IPS-18c (cell line): ENCODE measurements around the gene CAMK2G.
A peak's percentile ranks its signal among the peaks of the same experiment; 100 is the strongest.

Experiments used
- H3K4me3 ChIP-seq: 2 replicates; pipeline ENCODE4 v1.7.0; 2013; ENCODE audit warnings: low read depth, mild to moderate bottlenecking, low read length, moderate library complexity; ENCODE audit not compliant: insufficient read depth
- H3K9me3 ChIP-seq: one replicate; pipeline ENCODE4 v1.6.1; 2013; ENCODE audit warnings: mild to moderate bottlenecking, low read length, moderate library complexity; ENCODE audit not compliant: control insufficient read depth, insufficient read depth

Gene CAMK2G

DNA sequence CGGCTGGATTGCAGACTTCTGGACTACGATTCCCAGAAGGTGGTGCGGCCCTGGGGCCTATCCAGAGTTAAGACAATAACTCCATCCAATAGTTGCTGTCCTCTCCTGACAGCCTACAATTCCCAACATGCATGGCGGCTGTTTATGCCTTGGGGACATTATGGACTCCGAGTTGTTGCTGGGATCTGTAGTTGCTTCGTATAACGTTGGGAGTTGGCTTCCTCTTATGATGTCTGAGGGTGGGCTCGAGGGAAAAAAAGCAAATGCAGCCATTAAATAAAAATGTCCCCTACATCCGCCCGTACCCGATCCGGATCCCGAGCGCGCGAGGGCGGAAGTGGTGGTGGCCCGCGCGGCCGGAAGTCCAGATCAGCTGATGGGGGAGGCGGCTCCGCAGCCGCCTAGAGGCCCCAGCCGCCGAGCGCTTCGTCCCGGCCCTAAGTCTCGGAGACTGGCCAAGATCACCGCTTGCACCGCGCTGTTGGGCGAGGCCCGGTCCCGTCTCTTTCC is 89.1 kb downstream of the CAMK2G start, which contains the start of gene ZSWIM8:
Gene ZSWIM8, plus strand, starts transcription at position 396 of the 510 bp plus-strand sequence. CDS start 273 bp downstream, outside the sequence.
- H3K9me3 ChIP-seq, result no peaks in the 10 kb centered on the region

DNA sequence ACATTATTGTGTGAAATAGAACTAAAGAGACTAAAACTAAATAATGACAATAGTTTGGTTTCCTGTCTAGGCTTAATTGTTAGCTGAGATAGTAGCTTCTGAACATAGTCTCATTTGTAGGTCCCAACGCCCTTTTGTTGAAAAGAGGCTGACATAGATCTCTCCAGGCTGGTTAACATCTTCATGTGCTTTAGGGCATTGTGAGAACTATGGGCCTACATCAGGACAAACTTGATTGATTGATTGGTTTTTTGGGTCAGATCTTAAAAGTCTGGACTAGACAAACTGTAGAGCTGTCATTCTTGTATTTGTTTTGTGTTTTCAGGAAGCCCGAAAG is 91.6 kb downstream of the CAMK2G start:
- Histone ChIP-seq H3K9me3 (no peaks in the 10 kb centered on the region), H3K4me3 (peak overlapping the region; percentile 91)

More for the DNA sequence above, 89.1 kb downstream of the CAMK2G start, which contains the start of gene ZSWIM8:
- H3K4me3 ChIP-seq, result peak within 1 kb of the TSS; percentile 92

DNA sequence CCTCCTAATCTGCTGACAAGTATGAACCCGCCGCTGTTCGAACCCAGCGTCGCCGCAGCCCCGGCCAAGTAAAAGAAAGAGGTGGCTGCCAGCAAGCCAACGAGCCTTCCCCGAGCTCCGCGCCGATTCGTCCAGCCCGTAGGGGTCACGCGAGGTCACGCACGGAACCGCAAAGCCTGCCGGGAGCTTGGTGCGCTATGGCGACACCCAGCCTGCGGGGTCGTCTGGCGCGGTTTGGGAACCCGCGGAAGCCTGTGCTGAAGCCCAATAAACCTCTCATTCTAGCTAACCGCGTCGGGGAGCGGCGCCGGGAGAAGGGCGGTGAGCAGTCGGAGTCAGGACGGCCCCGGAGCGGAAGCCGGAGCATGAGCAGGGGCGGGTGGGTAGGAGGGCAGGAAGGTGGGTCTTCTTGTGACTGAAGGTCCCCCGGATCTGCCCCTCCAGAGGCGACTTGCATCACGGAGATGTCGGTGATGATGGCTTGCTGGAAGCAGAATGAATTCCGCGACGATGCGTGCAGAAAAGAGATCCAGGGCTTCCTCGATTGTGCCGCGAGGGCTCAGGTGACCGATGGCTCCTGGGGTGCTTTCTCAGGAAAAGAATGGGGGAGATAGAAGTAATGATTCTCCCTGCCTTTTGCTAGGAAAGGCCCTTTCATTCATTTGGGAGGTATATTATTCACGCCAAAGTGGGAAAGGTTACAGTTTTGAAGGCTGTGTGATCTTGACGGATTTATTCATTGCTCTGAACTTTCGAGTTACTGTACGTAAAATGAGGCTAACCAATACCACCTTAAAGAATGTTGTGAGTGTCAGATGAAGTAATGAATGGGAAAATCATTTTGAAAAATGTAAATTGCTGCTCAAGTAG is 92.2 kb downstream of the CAMK2G start, which contains the start of gene CHCHD1:
Gene CHCHD1, plus strand, starts transcription at position 170 of the 870 bp plus-strand sequence. Its CDS starts 28 bp downstream, at position 198.
- H3K9me3 ChIP-seq, result no peaks in the 10 kb centered on the region
- H3K4me3 ChIP-seq, result peak within 1 kb of the TSS; percentile 91

DNA sequence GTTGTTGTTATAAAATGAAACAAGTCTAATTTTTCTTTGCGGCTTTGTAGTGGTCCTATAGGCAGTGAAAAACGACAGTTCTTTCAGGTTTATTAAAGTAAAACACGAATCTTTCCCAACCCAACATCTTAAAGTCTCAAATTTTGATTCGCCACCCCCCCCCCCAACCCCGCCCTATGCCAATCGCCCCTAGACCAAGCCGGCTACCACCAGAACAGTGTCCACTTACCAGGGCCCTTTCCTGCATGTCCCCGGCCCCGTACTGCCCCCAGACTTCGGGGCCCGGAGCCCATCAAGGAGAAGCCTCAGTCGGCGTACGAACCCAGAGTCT is 92.8 kb downstream of the CAMK2G start:
- Histone ChIP-seq H3K9me3 (no peaks in the 10 kb centered on the region), H3K4me3 (peak overlapping the region; percentile 91)

DNA sequence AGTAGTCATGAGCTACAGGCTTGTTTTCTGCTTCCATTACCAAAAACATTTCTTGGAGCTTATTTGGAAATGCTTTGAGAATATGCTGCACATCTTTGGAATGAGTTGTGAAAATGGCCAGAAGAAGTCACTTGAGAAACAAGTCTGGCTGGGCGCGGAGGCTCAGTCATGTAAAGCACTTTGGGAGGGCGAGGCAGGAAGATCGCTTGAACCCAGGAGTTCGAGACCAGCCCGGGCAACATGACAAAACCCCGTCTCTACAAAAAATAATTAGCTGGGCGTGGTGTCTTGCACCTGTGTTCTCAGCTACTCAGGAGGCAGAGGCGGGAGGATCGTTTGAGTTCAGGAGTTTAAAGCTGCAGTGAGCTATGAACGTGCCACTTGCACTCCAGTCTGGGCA is 93.4 kb downstream of the CAMK2G start:
- H3K4me3 ChIP-seq, result peak overlapping the region; percentile 91
- H3K9me3 ChIP-seq, result no peaks in the 10 kb centered on the region

DNA sequence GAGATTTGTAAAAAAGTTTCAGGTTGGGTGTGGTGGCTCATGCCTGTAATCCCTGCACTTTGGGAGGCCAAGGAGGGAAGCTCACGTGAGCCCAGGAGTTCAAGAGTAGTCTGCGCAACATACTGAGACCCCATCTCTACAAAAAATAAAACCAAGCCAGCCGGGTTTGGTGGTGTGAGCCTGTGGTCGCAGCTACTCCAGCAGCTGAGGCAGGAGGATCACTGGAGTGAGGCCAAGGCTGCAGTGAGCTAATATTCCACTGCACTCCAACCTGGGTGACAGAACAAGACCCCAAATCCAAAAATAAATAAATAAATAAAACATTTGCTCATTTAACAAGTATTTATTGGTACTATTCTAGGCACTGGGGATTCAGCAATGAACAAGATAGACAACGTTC is 94.1 kb downstream of the CAMK2G start:
- H3K4me3 ChIP-seq, result no peak overlapping the region
- H3K9me3 ChIP-seq, result no peaks in the 10 kb centered on the region

DNA sequence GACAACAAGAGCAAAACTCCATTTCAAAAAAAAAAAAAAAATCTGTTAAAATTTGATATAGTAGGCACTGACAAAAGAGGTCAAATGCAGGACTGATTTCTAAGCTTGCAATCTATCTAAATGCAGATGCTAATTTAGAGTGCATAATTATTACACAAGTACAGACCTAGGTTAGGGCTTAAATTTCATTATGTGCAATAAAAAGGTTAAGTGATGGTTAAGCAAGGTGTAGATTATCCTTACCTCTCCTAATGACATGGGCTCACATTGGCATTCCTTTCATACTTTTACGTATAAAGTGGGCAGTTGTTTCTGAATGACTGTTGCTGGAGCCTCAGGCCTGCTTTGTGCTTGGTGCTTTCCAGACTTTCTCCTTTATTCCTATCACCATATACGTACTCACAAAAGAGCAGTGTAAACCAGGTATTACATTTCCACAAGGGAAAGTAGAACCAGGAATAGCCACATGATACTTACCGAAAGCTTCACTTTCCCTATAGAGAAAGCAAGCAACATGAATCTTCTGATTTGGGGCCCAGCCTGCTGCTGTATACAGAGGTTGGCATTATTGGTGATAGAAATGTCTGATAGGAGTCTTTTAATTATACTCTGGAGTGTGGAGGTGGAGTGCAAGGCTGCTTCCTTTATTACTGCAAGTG is 94.7 kb downstream of the CAMK2G start:
- H3K4me3 ChIP-seq, result no peak overlapping the region
- no peaks in the 10 kb centered on the region for H3K9me3 ChIP-seq

DNA sequence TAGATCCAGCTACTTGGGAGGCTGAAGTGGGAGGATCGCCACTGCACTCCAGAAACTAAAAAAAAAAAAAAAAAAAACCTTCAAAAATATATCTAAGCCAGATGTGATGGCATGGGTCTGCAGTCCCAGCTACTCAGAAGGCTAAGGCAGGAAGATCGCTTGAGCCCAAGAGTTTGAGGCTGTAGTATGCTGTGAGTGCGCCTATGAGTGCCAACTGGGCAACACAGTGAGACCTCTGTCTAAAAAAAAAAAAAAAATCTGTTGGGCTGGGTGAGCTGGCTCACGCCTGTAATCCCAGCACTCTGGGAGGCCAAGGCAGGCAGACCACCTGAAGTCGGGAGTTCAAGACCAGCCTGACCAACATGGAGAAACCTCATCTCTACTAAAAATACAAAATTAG is 95.3 kb downstream of the CAMK2G start:
- Histone ChIP-seq H3K9me3 (no peaks in the 10 kb centered on the region), H3K4me3 (no peak overlapping the region)

DNA sequence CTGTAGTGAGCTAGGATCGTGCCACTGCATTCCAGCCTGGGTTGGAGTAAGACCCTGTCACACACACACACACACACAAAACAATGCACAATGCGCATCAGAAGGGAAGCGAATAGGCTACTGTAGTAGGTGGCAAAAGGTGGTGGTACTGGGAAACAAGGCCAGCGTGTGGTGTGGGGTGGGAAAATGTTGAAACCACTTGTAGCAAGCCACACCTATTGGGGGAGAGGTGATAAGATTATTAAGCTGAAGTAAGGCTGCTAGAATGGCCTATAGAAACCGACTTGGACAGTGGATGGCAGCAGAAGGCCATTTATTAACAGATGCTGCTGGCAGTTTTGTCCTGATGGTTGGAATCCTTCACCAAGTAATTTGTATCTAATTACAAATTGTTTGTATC is 99.7 kb downstream of the CAMK2G start:
- peaks cover 2% of the 10 kb centered on the region for H3K9me3 ChIP-seq
- no peak overlapping the region for H3K4me3 ChIP-seq

DNA sequence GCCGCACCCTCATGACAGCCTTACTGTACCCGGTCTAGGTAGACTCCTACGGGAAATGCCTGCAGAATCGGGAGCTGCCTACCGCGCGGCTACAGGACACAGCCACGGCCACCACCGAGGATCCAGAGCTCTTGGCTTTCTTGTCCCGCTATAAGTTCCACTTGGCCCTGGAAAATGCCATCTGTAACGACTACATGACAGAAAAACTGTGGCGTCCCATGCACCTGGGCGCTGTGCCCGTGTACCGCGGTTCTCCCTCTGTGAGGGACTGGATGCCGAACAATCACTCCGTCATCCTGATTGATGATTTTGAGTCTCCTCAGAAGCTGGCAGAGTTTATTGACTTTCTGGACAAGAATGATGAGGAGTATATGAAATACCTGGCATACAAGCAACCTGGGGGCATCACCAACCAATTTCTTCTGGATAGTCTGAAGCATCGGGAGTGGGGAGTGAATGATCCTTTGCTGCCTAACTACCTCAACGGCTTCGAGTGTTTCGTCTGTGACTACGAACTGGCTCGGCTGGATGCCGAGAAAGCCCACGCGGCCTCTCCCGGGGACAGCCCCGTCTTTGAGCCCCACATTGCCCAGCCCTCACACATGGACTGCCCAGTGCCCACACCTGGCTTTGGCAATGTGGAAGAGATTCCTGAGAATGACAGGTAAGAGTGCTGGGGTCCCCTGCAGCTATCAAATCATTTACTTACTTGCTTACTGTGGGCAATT is 101.0 kb downstream of the CAMK2G start:
- Histone ChIP-seq H3K9me3 (peaks cover 2% of the 10 kb centered on the region), H3K4me3 (peak overlapping the region; percentile 97)

DNA sequence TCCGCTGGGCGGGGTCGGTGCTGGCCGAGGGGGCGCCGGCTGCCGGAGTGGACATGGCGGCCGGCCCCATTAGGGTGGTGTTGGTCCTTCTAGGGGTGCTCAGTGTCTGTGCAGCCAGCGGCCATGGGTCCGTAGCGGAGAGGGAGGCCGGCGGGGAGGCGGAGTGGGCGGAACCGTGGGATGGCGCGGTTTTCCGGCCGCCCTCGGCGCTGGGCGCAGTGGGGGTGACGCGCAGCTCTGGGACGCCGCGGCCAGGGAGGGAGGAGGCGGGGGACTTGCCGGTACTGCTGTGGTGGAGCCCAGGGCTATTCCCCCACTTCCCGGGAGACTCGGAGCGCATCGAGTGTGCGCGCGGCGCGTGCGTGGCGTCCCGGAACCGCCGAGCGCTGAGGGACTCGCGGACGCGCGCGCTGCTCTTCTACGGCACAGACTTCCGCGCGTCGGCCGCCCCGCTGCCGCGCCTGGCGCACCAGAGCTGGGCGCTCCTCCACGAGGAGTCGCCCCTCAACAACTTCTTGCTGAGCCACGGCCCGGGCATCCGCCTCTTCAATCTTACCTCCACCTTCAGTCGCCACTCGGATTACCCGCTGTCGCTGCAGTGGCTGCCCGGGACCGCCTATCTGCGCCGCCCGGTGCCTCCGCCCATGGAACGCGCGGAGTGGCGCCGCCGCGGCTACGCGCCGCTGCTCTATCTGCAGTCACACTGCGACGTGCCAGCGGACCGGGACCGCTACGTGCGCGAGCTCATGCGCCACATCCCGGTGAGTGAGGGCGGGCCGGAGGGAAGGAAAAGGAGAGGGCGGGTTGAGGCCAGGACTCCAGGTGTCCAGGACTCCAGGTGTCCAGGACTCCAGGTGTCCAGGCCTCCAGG is 101.8 kb downstream of the CAMK2G start:
- H3K9me3 ChIP-seq, result peaks cover 2% of the 10 kb centered on the region
- peak overlapping the region; percentile 97 for H3K4me3 ChIP-seq

DNA sequence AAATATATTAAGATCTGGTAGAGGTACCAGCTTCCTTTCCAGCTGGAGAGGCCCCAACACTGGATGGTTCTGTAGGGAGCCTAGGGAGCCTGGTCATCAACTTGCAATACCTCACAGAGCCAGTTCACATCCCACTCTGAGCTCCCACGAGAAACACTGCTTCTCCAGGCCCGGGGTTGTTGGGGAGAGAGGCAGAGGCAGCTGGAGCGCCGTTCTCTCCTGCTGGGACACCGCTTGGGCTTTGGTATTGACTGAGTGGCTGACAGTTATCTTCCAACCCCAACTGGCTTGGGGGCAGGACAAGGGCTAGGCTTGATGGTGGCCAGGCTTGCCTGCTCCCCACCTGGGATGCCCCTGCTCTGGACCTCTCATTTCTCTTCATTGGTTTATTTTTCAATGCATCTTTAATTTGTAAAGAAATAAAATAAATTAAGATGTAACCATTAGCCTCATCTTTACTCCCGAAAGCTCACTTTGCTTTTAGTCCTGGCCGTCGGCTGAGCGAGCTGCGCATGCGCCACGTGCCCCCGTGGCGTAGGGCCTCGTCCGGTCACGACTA is 102.6 kb downstream of the CAMK2G start:
- peak overlapping the region; percentile 97 for H3K4me3 ChIP-seq
- peaks cover 2% of the 10 kb centered on the region for H3K9me3 ChIP-seq

DNA sequence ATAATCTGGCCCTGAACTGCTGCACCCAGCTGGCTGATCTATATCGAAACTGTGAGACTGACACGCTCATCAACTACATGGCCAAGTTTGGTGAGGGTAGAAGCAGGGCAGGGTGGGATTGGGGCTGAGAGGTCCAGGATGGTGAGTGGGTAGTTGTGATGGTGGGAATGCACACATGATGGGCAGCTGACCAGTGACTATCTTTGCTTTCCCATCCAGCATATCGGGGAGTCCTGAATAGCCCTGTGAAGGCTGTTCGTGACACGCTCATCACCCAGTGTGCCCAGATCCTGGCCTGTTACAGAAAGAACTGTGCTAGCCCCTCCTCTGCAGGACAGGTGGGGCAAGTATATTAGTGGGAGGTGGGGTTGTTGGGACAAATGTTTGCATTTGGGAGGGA is 105.0 kb downstream of the CAMK2G start:
- Histone ChIP-seq H3K9me3 (peaks cover 2% of the 10 kb centered on the region), H3K4me3 (no peak overlapping the region)

DNA sequence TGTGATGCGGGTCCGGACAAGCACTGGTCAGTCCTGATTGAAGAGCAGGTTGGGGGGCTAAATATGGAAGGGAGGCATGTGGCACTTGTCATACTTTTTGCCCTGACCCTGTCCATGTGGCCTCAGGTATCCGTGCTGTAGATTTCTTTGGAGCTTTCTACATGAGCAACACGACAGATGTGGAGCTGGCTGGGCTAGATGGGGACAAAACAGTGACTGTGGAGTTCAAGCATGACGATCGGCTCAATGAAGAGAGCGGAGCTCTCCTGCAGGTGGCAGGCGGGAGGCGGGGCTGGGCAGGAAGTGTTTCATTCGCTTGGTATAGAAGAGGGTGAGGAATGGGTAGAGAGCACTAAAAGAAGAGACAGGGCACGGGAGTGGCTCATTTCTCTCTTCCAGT is 105.5 kb downstream of the CAMK2G start:
- peaks cover 2% of the 10 kb centered on the region for H3K9me3 ChIP-seq
- H3K4me3 ChIP-seq, result no peak overlapping the region

DNA sequence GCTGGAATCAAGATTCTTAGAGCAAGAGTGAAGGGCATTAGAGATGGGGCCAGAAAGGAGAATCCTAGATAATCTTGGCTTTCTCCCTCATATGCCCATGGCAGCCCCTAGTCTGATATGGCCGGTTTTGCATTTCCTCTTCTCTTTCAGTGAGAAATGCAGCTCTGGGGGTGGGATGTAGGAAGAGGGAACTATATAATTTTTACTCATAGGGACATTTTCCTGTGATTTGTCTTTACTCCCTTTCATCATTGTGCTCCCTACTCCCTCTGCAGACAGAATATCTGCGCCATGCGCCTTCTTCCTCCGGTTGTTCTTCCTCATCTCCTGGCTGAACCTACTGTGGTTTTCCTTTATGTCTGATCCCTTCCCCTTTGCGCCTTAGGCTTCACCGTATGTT is 109.3 kb downstream of the CAMK2G start:
- H3K4me3 ChIP-seq, result no peak overlapping the region

DNA sequence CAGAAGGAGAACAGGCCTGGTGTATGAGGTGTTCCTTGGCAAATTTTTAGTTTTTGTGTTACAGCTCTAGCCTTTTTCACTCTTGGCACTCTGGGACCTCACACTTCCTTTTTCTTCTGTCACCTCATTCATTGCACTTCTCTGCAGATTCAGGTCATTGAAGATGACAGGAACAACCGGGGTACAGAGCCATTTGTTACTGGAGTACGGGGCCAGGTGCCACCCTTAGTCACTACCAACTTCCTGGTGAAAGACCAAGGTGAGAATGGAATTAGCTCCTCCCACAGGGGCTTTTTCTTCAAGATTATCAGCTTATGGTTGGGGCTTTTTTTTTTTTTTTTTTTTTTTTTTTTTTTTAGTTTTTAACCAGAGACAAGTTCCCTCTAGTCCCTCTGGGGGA is 111.0 kb downstream of the CAMK2G start:
- H3K4me3 ChIP-seq, result no peak overlapping the region
- no peaks in the 10 kb centered on the region for H3K9me3 ChIP-seq

More for the DNA sequence above, 109.3 kb downstream of the CAMK2G start:
- H3K9me3 ChIP-seq, result no peaks in the 10 kb centered on the region
